Measurements from ENCODE around the gene EIF4ENIF1.
"Not testable (repeated sequence)": the region's sequence is repeated elsewhere in the genome, so short reads cannot be mapped to it uniquely, and the experiment has no call there.

The EIF4ENIF1 gene

DNA sequence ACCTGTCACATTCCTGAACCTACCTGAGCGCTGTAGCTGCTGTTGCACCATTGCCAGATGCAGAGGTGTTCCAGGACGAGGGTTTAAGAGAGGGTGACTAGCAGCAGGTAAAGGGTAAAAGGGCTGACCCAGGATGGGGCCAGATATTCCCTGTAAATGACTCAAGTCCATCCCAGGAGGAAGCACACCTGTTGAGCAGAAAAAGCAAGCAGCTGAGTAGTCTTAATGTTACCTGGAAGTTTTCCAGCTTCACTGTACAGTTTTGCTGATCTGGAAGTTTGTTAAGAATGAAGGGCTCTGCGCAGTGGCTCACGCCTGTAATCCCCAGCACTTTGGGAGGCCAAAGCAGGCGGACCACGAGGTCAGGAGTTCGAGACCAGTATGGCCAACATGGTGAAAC lies 49.0 kb downstream of the EIF4ENIF1 start:
- DNase-seq, result no peak

DNA sequence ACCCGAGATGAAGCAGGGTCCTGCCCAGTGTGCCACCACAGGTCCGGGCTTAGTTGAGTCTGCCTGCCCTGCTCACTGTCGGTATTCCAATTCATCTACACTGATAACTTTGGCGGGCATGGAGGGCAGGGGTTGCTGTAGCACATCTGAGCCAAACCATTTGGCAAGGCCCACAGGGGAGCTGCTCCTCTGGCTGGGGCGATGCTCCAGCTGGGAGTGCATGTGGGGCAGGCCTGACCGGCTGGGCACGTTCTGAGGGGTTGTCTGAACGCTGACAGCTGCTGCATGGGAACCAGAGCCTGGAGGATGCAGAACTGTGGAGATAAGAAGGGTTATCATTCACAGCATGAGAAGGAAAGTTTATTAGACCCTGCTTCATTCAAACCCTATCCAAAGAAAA lies 49.8 kb downstream of the EIF4ENIF1 start:
- no peak for DNase-seq

DNA sequence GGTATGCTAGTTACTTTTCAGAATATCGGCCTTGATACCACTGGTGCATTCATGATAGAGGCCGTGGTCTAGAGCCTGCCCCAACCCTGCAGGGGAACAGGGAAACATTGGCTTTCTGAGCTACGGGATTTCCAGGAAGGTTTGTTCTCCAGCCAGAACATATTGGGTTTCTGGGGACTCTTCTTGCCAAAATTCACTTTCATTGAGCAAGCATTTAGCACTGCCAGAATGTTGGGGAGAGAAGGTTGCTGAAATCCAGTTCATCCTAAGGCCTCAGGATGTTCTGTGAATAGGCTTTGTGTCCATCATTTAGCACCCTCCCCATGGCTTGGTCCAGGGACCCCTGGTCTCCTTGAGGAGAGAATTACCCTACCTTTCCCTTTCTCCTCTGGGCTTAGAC lies 53.5 kb downstream of the EIF4ENIF1 start:
- DNase-seq, result no peak

DNA sequence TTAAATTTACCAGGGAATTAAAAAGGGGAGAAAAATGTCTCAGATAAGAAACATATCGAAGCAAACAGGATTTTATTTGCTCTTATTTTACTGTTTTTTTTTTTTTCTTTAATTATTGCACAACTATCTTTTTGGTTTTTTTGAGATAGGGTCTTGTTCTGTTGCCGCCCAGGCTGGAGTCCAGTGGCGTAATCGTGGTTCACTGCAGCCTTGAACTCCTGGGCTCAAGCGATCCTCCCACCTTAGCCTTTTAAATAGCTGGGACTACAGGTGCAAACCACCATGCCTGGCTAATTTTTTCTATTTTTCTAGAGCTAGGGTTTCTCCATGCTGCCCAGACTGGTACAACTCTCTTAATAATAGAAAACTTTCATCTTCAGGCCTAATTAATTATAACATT lies 57.7 kb downstream of the EIF4ENIF1 start:
- no peak for DNase-seq

DNA sequence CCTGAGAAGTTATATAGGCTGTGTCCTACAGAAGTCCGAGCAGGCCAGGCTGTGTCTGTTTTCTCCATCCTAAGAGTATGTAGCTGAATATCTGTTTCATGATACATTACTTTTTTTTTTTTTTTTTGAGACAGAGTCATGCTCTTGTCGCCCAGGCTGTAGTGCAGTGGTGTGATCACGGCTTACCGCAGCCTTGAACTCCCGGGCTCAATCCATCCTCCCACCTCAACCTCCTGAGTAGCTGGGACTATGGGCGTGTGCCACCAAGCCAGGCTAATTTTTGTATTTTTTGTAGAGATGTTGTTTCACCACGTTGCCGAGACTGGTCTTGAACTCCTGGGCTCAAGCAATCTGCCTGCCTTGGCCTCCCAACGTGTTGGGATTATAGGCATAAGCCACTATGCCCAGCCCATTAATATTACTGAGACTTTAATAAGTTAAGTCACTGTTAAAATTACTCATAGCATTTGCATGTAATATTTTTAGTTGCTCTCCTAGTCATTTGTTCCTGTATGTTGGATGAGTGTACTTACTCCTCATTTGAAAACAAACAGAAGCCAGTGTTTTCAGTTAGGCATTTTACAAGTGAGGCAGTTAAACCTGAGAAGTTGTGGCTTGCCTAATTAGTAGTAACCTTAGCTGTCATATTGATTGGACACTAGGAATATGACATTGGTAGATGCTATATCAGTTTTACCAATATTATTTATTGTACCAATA lies 64.2 kb downstream of the EIF4ENIF1 start:
- DNase-seq, result no peak

DNA sequence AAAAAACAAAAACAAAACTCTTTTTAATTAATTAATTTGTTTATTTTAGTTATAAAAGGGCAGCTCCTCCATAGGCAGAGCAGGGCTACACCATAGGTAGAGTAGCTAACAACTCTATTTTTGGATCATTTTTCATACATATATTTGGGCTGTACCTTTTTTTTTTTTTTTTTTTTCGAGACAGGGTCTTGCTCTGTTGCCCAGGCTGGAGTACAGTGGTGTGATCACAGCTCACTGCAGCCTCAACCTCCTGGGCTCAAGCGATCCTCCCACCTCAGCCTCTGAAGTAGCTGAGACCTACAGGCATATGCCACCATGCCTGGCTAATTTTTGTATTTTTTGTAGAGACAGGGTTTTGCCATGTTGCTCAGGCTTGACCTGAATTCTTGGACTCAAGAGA lies 87.3 kb downstream of the EIF4ENIF1 start:
- DNase-seq, result not testable (repeated sequence)

DNA sequence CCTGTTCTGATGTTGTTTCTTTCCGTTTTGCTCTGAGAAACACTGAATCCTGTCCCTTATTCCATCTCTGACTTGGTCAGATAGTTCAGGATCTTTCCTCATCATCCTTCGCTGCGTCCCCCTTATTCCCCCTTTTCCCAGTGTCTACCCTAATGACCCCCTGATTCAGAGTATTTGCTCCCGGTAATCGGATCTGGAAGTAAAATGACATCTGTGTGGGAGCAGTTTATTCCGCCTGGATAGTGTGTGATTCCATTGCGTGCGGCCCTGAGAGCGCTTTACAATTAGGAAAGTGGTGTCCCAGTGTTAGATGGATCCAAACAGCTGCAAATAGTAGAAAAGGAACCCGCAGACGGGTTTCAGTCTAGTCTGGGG lies 89.6 kb downstream of the EIF4ENIF1 start:
- no peak for DNase-seq

DNA sequence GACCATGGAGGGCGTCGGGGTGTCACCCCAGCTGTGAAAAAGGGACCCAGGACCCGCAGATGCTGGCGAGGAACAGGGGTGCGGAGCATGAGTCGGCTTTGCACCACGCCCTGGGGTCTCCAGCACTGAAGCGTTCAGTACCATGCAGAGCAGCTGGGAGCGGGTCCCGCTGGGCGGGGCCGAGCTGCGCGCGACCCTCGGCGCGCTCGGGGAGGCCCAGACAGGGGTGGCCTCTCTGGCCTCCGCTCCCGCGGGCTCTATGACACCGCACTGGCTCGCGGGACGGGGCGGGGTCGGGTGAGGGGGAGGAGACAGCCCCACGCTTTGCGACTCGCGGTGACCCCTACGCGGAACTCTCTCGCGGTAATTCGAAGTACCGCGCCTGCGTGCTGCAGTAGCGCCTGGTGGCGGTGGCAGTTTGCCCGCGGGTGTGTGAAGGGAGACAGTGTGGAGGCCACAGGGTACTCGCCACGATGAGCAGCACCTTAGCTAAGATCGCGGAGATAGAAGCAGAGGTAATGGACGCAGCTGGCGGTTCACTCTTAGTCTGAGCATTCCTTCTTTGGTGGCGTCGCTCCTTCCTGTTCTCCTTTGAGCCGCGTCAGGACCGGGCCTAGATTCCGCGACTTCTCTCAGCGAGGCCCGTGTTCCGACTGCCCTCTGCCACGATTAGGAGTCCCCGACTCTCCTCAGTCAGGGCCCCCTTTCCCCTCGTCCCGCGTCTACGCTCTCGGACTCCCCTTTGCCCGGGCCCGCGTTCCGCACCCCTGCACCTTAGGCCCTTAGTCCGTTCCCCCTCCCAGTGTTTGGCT lies 90.2 kb downstream of the EIF4ENIF1 start, which contains the start of gene DRG1:
Gene DRG1 (plus strand): TSS at position 394 of the 812 bp plus-strand sequence. CDS start 80 bp downstream, at position 474.
- peak; percentile 97 for DNase-seq

DNA sequence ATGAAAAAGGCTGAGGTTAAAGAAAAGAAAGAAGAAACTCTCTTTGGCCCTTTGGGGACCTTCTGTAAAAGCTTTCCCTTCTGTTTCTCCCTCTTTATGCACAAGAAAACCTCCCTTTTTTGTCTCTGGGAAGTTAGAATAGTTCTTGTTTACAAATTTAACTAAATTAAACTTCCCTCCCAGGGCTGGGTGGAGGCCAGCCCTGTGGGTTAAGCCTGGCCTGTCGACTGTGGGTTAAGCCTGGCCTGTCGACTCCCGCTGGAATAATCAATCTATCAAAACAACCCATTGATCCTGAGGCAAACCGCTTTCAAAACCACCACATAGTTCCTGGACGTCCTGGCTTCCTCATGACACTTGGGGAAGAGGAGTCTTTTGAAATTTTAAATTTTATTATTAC lies 91.4 kb downstream of the EIF4ENIF1 start:
- no peak for DNase-seq

DNA sequence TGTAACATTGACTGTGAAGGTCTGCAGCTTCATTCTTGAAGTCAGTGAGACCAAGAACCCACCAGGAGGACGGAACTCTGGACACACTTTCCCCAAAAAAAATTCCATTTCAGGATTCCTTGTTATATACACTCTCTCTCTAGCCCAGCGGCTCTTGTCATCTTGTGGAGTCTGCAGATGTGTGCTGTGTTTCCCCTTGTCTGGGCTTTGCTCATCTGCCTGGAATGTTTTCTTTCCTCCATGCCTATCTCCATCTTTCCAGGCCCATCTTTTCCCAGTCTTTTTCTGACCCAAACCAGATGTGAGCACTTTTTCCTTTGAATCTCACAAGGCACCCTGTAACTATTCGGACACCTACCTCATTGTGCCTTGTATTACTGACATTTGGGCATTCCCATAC lies 95.3 kb downstream of the EIF4ENIF1 start:
- DNase-seq, result no peak

DNA sequence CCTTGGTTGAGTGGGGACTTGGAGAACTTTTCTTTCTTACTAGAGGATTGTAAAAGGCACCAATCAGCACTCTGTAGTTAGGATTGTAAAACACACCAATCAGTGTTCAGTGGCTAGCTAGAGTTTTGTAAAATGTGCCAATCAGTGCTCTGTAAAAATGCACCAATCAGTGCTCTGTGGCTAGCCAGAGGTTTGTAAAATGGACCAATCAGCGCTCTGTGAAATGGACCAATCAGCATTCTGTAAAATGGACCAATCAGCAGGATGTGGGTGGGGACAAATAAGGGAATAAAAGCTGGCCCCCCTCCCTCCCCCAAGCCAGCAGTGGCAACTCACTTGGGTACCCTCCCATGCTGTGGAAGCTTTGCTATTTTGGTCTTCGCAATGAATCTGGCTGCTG lies 95.7 kb downstream of the EIF4ENIF1 start:
- no peak for DNase-seq
